GM12892 (cell line): Measurements from ENCODE around the gene GNPTG.

Source experiments
- POLR2A ChIP-seq: IDR thresholded peaks from 2 replicates; pipeline ENCODE4 v1.6.1; 2011; ENCODE audit warnings: low read depth, low read length, control low read depth
- POLR2AphosphoS5 ChIP-seq: IDR thresholded peaks from 2 replicates; pipeline ENCODE4 v1.6.1; 2011; ENCODE audit warnings: low read depth, low read length, control low read depth
- TAF1 ChIP-seq: IDR thresholded peaks from 2 replicates; pipeline ENCODE4 v1.6.1; 2011; ENCODE audit warnings: low read depth, mild to moderate bottlenecking, control low read depth, low read length, borderline replicate concordance

DNA sequence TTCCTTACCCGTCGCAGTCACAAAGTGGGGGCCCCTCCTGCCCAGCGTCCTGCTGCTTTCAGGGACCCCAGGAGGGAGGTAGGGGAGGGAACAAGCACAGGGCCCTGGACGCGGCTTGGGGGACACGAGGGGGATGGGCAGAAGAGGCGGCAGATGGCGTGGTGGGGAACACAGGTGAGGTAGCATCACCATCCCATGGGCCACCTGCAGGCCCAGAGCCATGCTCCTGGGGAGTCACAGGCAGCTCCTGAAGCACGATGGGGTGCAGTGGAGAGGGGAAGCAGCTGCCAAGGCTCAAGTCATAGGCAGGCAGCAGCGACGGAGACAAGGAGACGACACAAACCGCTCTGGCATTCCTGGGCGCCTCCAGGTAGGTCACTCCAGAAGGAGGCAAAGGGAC, 52.0 kb downstream of the GNPTG start:
- no peak for TF ChIP-seq POLR2AphosphoS5
- no peak for TF ChIP-seq POLR2A
- no peak for TF ChIP-seq TAF1
